Measurements from ENCODE around the gene OSBPL9.
"Not testable (repeated sequence)": the region's sequence is repeated elsewhere in the genome, so short reads cannot be mapped to it uniquely, and the experiment has no call there.

Gene OSBPL9

DNA sequence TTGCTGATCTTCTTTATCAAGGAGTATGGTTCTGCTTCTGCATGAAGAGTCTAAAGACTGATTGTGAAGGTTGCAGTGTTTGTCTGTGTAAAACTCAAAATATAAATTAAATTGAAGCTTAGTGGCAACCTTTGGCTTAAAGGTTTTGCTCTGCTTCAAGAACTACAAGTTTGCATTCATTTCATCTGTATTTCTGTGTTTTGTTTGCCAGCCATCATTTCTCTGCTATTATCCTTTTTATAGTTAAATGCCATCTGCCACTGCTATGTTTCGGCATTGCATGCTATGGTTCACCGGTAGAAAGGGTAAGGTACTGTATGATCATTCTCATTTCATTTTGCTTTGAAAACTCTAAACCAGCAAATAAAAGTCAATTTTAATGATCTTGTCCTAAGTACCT is 52.9 kb downstream of the OSBPL9 start:
- DNase-seq: no peak

DNA sequence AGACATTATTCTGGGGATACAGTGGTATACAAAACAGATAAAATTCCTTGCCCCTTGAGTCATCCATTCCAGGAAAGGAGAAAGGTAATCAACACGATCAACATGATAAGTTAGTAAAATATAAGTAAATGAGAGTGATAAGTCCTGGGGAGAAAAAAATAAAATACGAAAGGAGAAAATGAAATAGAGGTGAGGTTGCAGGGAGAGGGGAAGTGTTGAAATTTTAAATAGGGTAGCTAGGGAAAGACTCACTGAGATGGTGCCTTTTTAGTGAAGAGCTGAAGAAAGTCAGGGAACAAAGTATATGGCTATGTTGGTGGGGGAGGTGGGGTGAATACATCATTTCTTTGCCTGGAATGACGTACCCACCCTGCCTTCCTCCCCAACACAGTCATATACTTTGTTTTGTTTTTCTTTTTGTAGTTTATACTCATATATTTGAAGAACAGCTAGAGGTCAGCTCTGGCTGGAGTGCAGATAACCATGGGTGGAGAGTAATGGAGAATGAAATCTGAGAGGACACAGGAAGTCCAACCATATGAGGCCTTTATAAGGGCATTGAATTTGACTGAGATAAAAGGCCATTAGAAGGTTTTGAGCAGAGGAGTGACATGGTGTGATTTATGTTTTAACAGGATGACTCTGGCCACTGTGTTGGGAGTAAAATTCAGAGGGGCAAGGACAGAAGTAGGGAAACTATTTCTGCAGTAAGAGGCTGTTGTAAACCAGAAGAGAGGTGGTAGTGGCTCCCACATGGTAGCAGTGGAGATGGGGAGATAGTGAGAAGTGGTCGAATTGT is 54.8 kb downstream of the OSBPL9 start:
- no peak for DNase-seq

DNA sequence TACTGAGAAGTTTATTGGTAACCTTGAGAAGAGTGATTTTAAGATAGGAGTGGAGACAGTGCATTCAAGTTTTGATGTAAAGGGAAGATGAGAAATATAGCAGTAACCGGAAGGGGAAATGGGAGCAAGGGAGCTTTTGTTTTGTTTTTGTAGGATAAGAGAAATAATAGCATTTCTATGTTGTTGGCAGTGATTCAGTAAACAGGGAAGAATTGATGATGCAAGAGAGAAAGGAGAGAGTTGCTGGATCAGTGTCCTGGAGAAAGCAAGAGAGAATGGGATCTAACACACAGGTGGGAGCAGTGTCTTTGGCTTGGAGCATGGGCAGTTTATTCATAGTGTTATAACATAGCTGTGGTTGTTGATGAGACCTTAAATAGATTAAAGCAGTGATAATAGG is 56.4 kb downstream of the OSBPL9 start:
- no peak for DNase-seq

DNA sequence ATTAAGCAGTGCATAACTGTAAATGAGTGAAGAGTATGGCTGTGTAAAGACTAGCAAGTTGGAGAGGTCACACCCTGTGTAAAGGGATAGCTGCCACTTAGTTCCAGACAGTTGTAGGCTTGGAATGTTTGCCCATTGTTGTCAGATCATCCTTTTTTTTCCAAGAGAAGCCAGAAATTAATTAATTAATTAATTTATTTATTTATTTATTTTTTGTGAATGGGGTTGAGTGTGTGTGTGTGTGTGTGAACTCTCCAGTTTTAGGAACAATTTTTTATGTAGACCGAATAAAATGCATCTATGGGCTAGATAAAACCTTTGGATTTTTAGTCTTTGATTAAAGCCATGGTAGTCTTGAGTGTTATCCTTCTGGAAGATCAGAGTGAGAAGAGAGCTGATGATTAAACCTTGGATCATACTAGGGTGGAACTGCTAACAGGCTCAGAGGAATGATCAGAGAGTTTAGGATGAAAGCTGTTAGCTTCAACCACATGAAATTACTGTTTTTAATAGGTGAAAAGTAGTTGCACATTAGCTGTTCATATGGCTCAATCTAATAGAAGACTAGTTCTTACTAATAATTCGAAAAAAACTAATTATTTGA is 58.4 kb downstream of the OSBPL9 start:
- no peak for DNase-seq

DNA sequence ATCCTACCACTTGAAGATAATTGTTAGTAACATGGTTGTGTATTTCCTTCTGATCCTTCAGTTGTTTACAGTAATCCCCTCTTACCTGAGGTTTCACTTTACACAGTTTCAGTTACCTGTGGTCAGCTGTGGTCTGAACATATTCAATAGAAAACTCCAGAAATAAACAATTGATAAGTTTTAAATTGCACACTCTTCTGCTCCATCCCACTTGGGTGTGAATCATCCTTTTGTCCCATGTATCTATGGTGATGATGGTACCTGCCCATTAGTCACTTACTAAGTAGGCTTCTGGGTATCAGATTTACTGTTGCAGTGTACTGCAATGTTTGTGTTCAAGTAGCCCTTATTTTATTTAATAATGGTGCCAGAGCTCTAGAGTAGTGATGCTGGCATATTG is 62.5 kb downstream of the OSBPL9 start:
- no peak for DNase-seq

DNA sequence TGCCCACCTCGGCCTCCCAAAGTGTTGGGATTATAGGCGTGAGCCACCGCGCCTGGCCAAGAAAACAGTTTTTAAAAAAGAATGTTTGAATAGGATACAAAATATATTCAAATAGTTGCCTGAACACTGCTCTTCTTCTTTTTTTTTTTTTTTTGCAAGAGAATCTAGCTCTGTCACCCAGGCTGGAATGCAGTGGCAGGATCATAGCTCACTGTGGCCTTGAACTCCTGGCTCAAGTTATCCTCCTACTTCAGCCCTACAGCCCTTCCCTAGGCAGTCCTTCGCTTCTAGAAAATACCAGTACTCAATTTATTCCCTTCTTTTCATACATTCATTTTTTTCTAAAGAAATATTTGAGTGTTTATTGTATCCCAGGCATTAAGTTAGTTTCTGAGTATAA is 67.9 kb downstream of the OSBPL9 start:
- no peak for DNase-seq

DNA sequence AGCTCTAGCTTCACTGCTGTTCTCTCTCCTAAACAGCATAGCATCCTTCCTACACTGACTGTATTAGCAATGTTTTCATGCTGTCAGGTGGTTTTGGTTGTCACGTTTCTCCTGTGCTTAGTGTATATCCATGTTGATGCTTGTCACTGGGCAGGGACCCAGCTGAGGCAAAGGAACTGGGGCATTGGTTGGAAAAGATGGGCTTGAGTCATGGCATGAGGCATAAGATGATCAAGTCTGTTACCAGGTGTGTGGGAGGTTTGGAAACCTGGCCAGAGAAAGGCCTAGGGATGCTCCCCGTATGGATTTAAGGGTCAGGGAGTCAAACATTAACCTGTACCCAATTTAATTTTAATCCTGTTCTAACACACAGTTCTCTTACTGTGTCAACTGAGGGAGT is 69.6 kb downstream of the OSBPL9 start:
- DNase-seq: no peak

DNA sequence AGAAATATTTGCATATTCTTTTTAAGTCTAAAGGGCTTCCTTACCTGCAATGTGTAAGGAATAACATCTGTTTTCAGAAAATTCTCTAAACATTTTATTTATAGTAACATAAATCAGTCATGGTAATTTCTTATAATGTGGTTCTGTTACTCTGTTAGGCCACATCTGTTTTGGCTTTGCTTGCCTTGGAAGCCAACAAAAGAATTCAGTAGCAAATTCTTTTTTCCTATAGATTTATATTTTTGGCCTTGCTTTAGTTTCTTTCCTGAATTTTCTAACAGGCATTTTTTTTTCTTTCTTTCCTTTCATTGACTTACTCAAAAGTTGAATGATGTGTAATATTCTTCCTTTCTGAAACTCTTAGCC is 72.2 kb downstream of the OSBPL9 start:
- no peak for DNase-seq

DNA sequence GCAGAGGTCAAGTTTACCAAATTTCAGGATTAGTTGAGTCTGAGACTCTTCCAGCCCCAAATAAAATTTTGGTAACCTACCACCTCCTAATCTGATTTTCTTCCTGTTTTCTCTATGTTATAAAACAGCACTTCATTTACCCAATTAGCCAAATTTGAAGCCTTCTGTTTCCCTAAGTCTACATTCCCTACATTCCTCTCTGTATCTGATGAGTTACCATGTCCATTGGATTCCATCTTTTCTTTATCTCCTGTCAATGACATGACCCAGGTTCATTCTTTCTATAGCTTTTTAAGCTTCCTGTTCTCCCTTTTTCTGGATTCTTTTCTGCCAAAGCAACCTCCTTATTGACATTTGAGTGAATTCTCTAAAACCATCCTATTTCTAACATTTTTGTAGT is 72.8 kb downstream of the OSBPL9 start:
- no peak for DNase-seq

DNA sequence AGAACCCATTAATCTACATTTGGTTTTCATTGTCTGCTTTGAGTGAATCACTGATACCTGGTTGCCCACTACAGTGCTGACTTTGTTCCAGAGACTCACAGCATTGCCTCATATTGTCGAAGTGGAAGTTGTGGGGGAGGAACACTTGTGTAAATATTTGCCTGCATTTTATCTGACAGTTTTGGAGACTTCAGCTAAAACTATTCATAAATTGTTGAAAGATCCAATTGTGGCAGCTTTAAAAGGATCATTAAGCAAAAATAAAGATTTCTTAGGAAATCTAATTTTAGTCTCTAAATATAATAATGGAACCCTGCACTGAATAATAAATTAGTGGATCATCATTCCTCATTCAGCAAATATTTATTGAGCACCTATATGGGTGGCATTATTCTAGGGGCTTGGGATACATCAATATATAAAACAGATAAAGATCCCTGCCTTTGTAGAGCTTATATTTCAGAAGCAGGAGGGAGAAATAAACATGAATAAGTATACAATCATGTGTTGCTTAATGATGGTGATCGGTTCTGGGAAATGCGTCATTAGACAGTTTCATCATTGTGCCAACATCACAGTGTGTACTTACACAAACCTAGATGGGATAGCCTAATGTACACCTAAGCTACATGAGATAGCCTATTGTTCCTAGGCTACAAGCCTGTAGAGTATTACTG is 73.5 kb downstream of the OSBPL9 start:
- DNase-seq: no peak

DNA sequence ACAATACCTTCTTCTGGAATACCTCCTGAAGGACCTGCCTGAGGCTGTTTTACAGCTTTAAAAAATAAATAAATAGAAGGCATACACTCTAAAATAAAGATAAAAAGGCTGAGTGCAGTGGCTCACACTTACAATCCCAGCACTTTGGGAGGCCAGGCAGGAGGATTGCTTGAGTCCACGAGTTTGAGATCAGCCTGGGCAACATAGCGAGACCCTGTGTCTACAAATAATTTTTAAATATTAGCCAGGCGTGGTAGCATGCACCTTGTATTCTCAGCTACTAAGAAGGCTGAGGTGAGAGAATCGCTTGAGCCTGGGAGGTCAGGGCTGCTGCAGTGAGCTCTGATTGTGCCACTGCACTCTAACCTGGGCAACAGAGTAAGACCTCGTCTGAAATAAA is 75.0 kb downstream of the OSBPL9 start:
- no peak for DNase-seq

DNA sequence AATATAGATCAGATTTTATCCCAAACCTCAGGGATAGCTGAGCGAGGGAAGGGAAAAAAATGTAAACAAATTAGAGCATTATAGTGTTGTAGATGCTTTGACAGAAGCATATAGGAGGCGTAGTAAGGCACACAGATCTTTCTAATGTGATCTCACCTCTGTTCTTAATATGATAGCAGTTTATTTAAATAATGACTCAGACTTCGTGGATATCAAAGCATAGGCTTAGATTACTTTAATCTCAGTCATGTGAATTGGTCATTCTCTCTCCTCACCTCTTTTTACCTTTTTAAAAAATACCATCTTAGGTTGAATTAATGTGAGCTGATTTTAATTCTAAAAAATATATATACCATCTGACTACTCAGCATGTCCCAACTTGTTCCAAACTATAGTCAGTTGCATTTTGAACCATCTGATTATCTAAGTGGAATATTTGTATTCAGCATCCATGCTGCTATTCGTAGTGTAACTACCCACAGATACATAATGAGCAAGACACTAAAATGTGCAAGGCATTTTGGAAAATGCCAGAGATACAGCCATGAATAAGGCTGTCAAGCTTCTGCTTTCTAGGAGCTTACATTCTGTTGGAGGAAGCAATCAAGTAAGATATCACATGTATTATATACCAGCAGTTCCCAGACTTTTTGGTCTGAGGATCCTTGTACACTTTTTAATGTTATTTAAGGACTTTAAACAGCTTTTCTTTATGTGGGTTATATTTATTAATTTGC is 76.7 kb downstream of the OSBPL9 start:
- no peak for DNase-seq

DNA sequence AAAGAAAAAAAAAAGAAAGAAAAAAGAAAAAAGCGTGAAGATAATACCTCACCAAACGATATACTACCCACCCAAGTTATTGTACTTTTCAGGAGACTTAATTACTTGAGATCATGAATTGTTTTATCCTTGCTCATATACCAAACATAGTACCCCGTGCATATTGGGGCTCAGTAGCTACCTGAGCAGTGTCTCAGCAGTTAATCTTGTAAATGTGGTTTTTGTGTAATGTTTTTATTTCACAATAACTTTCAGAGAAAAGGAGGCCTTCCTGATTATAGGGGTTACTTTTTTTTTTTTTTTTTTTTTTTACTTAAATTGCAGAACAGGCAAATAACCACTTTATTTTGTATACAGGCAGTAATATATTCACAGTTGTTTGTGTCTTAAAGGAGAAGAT is 80.3 kb downstream of the OSBPL9 start:
- DNase-seq: no peak

DNA sequence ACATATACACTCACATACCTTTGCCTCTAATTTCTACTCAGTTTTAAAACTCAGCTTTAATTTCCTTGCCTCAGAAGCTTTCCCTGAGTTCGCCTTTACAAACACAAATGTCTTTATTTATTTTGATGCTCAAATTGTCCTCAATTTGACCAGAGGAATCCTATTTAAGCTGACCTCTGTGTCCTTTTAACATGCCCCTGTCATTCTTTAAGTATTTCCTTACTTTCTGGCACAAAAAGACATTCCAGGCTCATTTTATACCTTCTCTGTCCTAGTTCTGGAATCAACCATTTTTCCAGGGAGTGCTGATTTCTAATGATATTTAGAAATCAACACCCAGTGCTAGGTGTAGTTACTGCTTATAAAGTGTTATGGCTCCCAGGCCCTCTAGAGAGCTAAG is 82.5 kb downstream of the OSBPL9 start:
- no peak for DNase-seq

DNA sequence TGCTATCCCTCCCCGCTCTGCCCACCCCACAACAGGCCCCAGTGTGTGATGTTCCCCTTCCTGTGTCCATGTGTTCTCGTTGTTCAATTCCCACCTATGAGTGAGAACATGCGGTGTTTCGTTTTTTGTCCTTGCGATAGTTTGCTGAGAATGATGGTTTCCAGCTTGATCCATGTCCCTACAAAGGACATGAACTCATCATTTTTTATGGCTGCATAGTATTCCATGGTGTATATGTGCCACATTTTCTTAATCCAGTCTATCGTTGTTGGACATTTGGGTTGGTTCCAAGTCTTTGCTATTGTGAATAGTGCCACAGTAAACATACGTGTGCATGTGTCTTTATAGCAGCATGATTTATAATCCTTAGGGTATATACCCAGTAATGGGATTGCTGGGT is 84.9 kb downstream of the OSBPL9 start:
- not testable (repeated sequence) for DNase-seq

DNA sequence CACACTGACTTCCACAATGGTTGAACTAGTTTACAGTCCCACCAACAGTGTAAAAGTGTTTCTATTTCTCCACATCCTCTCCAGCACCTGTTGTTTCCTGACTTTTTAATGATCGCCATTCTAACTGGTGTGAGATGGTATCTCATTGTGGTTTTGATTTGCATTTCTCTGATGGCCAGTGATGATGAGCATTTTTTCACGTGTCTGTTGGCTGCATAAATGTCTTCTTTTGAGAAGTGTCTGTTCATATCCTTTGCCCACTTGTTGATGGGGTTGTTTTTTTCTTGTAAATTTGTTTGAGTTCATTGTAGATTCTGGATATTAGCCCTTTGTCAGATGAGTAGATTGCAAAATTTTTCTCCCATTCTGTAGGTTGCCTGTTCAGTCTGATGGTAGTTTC is 85.3 kb downstream of the OSBPL9 start:
- DNase-seq: not testable (repeated sequence)

DNA sequence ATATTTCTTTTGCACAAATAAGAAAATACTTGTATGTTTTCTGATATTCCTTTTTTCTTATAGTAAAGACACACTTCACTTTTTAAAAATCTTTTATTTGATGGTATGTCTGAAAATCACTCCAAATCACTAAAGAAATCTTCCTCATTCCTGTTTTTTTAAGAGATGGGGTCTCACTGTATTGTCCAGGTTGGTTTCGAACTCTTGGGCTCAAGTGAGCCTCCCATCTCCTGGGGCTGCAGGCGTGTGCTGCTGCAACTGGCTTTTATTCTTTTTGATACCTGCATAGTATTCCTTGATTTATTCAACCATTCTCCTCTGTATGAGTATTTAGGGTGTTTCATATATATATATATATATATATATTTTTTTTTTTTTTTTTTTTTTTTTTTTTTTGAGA is 88.1 kb downstream of the OSBPL9 start:
- no peak for DNase-seq

DNA sequence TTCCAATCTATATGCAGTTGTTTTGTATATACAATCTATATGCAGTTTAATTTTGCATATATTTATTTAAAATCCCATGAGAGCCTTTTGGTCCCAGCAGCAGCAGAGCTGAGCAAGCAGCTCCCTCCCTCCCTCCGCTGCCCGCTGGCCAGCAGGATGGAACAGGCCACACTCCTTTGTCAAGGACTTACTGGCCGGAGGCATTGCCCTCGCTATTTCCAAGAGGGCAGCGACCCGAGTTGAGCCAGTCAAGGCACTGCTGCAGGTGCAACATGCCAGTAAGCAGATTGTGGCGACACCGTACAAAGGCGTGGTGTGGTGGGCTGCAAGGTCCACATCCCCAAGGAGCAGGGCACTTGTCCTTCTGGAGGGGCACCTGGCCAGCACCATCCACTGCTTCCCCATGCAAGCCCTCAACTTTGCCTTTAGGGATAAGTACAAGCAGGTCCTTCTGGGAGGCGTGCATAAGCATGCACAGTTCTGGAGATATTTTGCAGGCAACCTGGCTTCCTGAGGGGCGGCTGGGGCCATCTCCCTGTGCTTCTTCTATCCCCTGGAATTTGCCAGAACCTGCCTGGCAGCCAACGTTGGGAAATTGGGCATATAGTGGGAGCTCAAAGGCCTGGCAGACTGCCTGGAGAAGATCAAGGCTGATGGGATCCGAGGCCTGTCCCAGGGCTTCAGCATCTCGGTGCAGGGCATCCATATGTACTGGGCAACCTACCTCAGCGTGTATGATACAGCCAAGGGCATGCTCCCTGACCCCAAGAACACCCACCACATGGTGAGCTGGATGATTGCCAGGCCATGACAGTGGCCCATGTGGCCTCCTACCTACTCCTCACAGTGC is 92.2 kb downstream of the OSBPL9 start:
- no peak for DNase-seq

DNA sequence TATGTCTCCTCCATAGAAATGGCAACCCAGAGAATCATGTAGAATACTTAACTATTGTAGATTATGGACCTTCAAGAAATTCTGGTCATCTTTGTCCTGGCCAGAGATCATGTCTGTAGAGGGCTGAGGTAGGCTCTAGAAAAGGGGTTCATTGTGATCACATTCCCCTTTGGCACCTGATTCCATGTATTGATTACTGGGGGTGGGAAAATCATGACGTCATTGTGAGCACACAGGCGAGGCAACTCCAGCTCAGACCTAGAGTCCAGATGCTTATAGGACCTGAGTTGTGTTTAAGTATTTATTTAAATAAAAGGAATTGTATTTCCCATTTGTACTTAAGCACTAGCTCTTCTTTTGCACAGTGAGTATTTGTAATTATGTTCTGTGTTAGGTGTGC is 93.1 kb downstream of the OSBPL9 start:
- DNase-seq: no peak

DNA sequence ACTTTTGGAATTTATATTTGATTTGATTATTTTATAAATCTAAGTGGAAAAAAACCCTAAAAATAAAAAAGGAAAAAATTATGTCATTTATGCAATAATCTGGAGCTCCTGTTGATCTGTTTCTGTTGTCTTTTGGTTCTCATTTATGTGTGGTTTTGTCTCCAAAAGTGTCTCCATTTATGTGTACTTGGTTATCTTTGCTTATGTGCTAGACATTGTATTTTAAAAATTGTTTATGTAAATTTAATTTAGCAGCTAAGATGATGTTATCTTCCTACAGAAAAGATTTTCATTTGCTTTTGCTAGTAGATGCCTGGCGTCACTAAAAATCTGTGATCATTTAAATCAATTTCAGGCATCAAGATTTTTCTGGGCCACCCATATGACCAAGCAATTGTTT is 95.7 kb downstream of the OSBPL9 start:
- DNase-seq: no peak

DNA sequence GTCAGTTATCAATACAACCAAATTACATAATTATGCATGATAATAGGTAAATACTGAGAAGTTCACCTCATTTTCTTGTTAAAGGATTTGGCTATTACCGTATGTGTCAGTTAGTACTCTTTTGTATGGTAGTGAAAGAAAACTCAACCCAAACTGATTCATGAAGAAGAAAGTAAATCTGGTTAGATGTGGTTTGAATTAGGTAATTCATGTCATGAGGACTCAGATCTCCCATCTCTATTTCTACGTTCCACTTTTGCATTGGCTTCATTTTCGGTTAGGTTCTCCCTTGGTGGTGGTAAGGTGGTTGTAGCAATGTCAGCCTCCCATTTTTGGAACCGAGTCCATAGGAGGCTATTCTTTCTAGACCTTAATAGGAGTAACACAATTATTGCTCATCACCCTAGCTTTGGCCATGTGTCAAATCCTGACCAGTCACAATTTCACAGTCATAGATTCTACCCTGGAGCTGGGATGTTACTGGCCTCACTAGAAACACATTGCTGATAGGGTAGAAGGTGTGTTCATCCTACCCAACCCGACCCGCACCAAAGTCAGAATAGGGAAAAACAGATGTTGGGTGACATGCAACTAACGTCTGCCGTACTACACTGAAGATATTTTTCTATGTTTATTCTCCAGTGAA is 97.6 kb downstream of the OSBPL9 start:
- no peak for DNase-seq

DNA sequence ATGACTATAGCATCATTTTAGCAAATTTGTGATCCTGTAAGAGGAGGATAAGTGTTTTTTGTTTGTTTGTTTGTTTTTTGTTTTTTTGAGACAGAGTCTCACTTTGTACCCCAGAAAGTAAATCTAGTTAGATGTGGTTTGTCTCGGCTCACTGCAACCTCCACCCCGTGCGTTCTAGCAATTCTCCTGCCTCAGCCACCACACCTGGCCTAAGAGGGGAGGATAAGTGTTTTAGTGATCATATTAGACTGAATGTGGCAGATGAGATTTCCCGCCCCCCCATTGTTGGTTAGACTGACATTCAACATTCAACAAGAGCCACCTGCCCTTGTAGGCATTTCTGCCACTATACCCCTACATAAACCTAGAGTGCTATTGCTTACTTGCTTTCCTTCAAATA is 98.5 kb downstream of the OSBPL9 start:
- DNase-seq: no peak
